GM12872 (cell line): ENCODE results near the gene TULP4.

ENCODE experiments used
- CTCF ChIP-seq: IDR thresholded peaks from 3 replicates; pipeline ENCODE4 v1.5.1; 2011; ENCODE audit warnings: low read depth, mild to moderate bottlenecking, low read length, moderate library complexity; ENCODE audit not compliant: insufficient read depth

The TULP4 gene

GRCh38 chr6:158460602-158461169 lies 148.4 kb downstream of the TULP4 start:
- no peak for TF ChIP-seq CTCF

- TF ChIP-seq CTCF, result no peak
These were observed 149.7 kb downstream of the TULP4 start for GRCh38 chr6:158461954-158462353.

- no peak for TF ChIP-seq CTCF
These were observed 152.2 kb downstream of the TULP4 start for GRCh38 chr6:158464483-158464882.

GRCh38 chr6:158465257-158465656 lies 153.0 kb downstream of the TULP4 start:
- no peak for TF ChIP-seq CTCF

GRCh38 chr6:158465747-158466146 lies 153.5 kb downstream of the TULP4 start:
- TF ChIP-seq CTCF, result no peak

- no peak for TF ChIP-seq CTCF
These were observed 155.7 kb downstream of the TULP4 start for GRCh38 chr6:158467923-158468322.

- TF ChIP-seq CTCF, result no peak
These were observed 156.4 kb downstream of the TULP4 start for GRCh38 chr6:158468666-158469065.
